GM12801 (cell line): ENCODE measurements around the gene PALLD.

Source experiments
- TF ChIP-seq, protein P1 (sequence below): IDR thresholded peaks from one replicate; pipeline ENCODE4 v1.5.1; 2011; ENCODE audit warnings: control low read depth; ENCODE audit not compliant: insufficient read length; ENCODE audit errors: extremely low read depth

Gene PALLD

DNA sequence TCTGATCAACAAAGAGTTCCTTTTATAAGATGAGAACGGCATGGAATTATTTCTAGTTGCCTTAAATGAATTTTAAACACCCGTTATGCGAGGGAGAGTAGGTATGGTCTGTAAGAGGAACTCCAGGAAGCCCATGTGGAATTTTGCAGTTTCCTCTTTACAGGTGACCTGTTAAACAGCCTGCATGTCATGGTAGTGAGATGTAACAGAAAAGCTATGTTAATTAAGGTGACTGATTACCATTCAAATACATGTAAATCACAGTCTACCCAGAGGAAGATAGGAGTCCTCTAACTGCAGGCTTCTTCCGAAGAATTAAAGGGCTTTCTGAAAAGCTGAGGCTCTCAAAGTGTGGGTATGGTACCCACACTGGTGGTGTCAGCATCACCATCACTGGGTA, 349.6 kb downstream of the PALLD start:
- TF ChIP-seq, protein P1, sequence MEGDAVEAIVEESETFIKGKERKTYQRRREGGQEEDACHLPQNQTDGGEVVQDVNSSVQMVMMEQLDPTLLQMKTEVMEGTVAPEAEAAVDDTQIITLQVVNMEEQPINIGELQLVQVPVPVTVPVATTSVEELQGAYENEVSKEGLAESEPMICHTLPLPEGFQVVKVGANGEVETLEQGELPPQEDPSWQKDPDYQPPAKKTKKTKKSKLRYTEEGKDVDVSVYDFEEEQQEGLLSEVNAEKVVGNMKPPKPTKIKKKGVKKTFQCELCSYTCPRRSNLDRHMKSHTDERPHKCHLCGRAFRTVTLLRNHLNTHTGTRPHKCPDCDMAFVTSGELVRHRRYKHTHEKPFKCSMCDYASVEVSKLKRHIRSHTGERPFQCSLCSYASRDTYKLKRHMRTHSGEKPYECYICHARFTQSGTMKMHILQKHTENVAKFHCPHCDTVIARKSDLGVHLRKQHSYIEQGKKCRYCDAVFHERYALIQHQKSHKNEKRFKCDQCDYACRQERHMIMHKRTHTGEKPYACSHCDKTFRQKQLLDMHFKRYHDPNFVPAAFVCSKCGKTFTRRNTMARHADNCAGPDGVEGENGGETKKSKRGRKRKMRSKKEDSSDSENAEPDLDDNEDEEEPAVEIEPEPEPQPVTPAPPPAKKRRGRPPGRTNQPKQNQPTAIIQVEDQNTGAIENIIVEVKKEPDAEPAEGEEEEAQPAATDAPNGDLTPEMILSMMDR: no peak

DNA sequence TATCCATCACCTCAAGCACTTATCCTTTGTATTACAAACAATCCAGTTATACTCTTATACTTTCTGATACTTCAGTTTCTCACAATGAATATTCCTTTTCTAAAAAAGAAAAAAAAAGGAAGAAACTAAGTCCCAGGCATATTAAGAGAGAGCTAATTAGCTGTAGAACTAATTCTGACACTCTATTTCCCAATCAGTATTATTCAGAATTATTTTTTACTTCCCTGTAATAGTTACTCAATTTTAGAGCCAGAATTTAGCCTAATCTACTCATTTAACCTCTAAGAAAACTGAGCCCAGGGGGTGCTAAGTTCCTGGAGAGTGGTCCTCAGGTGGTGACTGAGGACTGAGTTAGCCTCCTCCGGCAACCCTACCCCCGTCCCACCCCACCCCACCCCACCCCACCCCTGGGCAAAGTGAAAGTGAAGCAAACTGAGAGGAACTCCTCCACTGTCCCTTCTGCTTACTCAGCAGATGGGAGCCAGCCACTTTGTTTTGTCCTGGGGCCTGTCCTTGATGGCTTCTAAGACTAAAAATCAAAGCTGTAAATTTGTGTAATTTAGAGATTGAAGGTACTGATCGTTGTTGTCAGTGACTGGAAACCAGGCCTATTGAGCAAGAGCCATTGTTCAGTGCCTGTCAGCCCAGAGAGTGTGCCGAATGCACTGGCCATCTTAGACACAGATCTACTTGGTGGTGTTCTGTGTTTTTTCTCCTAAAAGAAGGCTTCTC, 351.1 kb downstream of the PALLD start:
- TF ChIP-seq, protein P1: no peak

DNA sequence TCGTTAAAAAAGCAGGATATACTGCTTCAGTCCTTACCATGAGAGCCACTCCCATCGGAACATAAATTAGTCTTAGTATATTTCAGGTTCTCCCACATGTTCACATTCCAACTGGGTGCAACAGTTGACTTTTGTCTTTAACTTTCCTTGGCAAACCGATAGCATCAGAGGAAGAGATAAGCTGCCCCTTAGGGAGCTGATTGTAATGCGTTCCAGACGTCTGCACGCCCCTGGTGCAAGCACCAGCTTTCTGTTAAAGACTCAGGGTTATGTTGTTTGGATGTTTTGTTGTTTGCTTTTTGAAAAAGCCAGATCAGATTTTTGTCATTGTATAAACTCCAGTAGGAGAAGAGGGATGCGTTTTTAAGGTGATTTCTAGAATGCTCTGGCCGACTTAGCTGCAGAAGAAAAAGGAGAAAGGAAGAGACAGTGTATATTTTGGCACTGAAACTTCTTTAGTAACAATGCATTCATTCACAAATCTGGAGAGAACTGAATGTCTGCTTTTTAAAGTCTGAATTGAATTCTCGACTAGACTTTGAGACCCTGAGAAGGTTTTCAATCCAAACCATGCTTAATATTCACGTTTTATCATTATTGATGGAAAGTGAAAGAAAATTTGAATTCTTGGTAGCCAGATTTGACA, 352.3 kb downstream of the PALLD start:
- TF ChIP-seq, protein P1: no peak

DNA sequence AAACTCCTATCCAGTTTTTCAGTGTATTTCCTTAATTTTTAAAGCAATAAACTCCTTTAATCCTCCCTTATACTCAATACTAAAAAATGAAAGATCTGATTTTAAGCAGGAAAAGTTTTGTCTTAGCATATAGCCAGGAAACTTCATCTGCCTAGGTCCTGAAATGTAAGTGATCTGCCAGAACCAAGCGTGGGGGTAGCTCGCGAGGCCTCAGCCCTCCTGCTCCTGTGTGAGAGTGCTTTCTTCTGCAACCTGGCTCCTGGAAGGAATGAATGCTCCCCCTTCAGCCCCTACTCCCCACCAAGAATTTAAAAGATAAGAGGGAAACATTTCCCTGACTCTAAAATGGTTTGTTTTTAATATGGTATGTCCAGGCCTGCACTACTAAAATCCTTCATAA, 353.1 kb downstream of the PALLD start:
- TF ChIP-seq, protein P1: no peak

DNA sequence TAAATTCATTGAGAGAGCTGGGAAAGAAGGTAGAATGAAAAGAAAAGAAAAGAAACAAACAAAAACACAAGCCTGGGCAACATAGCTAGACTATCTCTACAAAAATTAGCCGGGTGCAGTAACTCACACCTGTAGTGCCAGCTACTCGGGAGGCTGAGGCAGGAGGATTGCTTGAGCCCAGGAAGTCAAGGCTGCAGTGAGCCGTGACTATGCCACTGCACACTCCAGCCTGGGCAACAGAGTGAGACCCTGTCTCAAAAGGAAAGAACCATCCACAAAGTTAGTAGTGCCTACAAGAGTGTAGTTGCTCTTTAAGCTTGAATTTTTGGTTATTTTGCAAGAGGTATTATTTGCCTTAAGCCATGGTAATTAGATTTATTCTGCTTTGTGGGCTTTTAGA, 355.5 kb downstream of the PALLD start:
- TF ChIP-seq, protein P1: no peak

DNA sequence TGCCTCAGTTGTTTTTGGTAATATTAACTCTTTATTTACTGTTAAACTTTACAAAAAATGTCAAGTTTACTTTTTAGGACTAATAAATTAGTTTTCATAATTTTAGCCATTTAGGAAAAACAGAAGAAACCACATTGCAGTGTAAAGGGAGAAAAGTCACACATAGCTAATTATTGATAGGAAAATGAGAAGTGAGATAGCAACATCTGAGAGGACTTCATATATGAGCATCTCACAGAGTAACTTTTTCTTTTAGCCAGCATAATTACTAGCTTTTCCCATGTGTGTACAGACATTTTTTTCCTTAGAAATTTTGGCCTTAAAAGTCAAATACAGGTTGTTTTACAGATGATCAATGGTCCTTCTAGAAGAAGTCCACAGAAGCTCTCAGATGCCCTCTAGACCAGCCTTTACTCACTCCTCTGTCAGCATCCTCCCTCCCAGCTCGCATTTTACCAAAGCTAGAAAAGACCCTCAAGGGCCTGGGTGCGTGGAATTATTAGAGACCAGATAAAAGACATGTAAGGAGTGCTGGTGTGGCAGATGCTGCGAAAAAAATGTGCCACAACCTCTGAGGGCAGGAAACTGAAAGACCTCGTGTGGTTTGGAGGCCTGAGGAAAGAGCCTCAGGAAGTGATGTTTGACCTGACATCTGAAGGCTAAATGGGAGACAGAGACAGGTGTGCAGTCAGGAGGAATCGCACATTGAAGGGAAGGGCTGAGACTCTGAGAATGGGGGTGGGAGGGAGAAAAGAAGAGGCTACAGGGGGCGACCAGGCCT, 356.3 kb downstream of the PALLD start:
- TF ChIP-seq, protein P1: no peak

DNA sequence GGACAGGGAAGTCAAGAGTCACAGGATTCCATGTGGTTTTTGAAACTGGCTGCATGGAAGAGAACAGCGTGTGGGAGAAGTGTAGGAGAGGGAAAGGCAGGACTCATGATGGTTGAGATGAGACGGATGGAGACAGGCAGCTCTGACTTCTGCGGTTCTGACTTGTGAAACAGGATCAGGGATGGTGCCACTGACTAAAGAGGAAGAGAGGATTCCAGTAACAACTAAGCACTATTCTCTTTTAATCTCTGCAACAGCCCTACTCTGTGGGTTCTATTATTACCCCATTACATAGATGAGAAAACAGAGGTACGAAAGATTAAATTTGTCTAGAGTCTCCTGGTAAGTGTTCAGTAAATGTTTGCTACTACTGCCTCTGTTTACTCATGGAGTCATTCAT, 356.9 kb downstream of the PALLD start:
- TF ChIP-seq, protein P1: no peak
